ENCODE results near the gene EVX1. TPM values are rescaled to one million over a fixed set of nuclear protein-coding genes. Genes with fewer than 3 reads are reported as not detected.
A peak's percentile ranks its signal among the peaks of the same experiment; 100 is the strongest.

EVX1 gene
- total RNA-seq, 1 donor from 2014 or later, result not detected

DNA sequence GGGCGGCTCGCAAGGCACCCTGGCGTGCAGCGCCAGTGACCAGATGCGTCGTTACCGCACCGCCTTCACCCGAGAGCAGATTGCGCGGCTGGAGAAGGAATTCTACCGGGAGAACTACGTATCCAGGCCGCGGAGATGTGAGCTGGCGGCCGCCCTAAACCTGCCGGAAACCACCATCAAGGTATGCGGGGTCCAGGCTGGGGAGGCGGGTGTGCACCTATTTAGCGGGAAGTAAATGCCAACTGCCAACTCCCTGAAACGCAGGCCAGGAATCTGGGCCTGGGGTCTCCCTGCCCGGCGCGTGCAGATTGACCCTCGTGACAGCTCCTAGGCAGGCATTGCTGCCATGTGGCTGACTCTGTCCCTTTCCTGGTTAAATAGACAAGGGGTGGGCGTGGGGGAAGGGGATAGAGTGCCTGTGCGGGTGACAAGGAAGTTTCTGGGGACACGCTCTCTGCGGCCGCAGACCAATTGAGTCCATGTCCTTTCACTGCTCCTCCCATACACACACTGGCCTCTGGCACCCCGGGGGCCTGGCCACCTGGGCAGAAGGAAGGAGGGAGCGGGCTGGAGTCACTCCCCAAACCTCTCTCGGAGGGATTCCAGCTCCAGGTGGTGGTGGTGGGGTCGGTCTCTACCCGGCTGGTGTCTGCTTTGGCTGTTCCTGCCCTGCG is 2.7 kb downstream of the EVX1 start:
- no peak for ATAC-seq (ENCODE audit: poor library complexity)
- DNase-seq, result no peak
- intact Hi-C loops (cut with DNase I), result no loop called here

DNA sequence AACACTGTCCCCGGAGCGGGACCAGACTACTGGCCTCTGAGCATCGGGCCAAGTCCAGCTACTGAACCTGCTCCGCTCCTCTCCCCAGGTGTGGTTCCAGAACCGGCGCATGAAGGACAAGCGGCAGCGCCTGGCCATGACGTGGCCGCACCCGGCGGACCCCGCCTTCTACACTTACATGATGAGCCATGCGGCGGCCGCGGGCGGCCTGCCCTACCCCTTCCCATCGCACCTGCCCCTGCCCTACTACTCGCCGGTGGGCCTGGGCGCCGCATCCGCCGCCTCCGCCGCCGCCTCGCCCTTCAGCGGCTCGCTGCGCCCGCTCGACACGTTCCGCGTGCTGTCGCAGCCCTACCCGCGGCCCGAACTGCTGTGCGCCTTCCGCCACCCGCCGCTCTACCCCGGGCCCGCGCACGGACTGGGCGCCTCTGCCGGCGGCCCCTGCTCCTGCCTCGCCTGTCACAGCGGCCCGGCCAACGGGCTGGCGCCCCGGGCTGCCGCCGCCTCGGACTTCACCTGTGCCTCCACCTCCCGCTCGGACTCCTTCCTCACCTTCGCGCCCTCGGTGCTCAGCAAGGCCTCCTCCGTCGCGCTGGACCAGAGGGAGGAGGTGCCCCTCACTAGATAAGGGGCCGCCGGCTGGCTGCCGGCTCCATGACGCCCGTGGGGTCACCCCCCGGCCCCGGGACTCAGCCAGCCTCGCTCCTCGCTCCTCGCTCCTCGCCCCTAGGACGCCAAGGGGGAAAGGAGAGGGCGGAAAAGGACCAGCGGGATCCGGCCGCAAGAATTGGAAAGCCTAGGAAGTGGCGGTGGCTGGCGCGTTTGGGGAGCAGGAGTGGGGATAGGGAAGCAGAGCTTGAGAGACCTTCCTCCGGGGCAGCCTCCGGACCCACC is 3.4 kb downstream of the EVX1 start:
- DNase-seq (no peak), ATAC-seq (ENCODE audit: poor library complexity) (peak; percentile 27)
- intact Hi-C loops (cut with DNase I), result no loop called here

DNA sequence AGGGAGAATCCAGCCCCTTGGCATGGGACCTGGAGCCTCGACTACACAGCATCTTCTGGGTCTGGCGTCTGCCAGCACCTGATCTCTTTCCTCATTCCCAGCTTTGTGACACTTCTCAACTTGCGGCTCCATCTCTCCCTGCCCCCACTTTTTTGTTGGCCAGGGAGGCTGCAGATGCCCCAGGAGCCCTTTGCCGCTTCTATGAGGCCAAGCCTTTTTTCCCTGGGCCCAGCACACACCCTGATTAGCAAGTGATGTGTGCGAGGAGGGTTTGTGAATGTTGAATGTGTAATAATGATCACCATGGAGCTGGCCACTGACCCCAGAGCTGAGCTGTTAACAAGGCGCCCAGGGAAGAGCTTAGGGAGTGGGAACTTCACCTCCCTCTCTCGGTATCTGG is 4.4 kb downstream of the EVX1 start:
- intact Hi-C loops (cut with DNase I), result no loop called here
- ATAC-seq (ENCODE audit: poor library complexity), result no peak

DNA sequence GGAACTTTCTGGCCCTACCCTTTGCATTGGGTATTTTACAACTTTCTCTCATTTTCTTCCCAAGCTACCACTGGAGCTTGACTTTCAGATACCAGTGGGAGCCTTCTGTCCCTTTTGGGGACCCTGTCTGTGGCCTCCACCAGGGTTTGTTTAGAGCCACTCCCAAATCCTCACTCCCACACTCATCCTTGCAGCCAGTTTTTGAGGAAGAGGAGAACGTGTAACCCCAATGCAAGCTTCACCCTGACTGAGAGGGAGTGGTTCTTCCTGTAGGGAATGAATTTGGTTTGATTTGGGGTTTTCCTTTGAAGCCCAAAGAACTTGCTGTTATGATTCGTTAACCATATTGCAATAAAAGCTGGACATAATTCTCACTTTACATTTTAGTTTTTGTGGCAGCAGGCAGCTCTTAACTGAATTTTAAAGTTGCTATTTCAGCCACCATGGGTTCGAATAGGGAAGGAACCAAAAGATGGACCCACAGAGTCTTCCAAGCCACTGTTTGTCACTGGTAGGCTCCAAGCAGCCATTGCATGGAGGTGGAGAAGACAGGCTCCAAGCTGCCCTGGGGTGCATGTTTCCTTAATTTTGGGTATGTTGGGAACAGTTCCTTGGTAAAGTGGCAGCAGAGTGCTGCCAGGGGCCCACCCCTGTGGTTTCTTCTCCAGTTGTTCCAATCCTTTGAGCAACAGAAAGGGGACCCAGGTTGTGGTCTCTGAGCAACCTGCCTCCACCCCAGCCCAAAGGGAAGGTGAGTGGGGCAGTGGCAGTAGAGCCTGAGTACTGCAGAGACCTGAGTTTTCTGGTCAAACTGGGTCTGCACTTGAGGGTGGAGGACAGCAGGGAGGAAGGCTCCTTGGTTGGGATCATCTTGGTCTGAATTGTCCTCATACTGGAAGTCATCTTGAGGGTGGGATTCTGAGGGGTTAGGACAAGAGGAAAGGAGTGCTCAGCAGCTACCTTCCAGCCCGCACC is 5.1 kb downstream of the EVX1 start:
- ATAC-seq (ENCODE audit: poor library complexity) (no peak), DNase-seq (no peak)
- intact Hi-C loops (cut with DNase I), result no loop called here

More for the DNA sequence above, 4.4 kb downstream of the EVX1 start:
- no peak for DNase-seq

DNA sequence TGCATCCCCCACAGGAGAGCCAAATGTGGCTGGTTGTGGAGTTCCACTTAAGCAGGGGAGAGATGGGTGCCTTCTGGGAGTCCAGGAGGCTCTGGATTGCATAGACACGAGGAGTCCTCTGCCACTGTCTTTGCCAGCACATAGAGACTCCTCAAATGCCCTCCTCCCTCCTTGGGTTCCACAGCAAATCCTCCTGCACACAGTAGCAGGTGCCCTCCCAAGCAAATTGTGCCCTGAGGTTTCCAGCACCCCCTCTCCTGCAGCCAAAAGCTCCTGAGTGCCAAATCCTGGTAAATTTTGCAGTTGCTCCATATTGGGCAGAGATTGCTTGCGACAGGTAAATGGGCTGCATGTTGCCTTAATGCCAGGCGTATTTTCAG is 5.8 kb downstream of the EVX1 start:
- DNase-seq, result no peak
- intact Hi-C loops (cut with DNase I), result no loop called here

DNA sequence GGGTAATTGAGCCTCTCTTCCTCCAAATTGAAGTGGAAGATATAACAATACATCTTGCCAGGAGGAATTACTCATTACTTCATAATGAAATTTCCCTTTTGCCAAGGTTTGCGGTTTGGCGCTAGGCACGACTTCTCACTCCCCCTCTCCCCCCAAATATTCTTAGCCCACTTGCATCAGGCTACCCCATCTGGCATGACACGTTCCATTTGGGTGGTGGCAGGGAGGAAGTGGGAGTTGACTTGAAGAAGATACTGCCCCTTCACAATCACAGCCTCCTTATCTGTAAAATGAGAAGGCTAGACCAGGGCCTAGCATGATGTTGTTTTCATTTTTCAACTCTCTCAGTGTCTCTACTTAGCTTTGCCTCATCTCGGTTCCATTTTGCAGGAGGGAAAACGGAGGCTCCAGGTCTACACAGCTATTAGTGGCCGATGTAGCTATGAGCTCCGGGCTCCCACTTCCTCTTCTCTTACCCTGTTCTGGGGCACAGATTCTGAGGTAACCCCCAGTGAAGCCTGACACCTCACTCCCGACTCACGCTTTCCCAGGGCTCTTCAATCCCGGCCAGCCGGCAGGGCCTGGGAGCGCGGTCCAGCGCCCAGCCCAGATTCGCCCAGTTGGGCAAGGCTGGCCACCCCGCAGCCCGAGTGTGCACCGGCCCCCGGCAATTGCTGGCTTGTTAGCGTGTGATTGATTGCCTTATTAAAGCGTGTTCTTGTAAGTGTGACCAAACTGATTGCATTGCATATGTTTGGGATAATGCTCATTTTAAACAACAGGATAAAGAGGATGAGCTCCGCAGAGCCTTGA is 6.5 kb downstream of the EVX1 start:
- ATAC-seq (ENCODE audit: poor library complexity) (no peak), DNase-seq (no peak)
- intact Hi-C loops (cut with DNase I), result no loop called here

More for the DNA sequence above, 5.8 kb downstream of the EVX1 start:
- ATAC-seq (ENCODE audit: poor library complexity), result no peak

DNA sequence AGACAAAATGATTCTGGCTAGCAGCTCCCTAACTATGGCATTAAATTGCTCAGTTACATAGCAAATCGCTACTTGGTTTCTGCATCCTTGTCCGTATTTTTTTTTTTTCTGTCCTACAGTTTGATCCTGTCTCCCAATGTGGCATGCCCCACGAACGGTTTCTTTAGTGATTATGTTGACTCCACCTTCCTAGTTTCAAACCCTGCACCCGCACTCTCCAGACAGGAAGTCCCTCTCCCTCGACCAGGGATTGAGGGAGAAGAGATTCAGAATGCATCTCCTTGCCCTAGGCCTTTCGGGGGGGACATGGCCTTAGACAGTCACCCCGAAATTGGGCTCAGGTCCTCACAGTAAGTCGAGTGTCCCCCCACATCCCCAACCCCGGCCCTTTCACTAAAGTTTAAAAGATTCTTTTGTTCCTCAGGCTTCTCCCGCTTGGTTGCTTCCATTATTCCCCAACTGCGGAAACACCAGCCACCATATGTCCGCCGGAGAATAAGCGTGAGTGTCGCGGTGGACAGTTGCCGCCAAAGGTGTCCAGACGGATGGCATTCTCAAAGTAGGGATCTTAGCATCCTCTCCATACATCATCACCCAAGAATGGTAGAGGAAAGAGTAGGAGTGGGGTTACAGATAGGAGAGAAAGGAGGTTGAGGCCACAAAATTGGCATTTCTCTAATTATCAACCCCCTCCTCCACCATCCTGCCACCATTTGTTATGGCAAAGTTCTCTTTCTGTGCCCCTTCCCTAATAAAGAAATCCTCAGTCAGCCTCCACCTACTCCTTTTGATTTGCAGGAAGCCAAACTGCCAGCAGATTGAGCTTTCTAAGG is 7.3 kb downstream of the EVX1 start:
- no peak for ATAC-seq (ENCODE audit: poor library complexity)
- DNase-seq, result no peak
- intact Hi-C loops (cut with DNase I), result no loop called here

DNA sequence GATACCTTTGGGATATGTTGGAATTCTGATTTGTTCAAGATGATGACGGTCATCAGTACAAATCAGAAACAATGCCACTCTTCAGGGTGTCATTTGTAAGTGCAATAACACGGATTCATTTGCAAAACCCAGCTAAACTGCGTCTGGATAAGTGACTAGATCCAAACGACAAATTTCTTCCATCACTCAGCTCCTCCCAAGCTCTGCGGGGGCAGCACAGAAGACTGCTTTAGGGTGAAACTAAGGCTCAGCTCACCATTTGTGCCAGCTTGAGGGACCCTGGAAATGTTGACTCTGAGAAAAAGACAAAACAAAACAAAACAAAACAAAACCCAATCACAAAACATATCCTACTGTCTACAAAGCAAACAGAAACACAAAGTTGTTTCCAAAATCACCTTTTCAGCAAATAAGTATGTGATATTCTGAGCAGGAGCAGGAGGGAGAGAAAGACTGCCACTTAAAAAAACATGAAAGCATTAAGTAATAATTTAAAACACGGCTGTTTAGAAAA is 8.0 kb downstream of the EVX1 start:
- intact Hi-C loops (cut with DNase I), result no loop called here
- no peak for DNase-seq
- no peak for ATAC-seq (ENCODE audit: poor library complexity)

DNA sequence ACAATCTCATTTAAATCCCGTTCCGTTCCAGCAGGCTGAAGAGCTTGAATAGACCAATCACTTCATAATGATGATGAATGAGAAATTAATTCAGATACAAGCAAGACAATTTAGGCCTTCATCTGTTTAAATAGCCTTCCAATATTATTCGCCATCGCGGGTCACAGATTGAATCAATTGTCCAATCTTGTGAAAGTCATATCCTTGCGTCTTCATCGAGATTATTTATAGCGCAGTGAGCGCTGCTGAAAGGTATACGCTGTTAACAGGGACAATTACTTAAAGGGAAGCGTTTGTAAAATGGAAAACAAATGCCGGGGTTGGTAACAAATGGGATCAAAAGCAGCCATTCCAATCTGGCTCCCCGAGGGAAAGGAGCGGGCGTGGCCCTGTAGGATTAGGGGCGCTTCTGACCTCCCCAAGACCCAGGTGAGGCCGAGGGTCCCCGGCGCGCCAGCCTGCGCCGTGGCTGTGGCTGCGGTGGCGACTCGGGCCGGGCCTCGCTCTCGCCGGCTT is 8.6 kb downstream of the EVX1 start:
- intact Hi-C loops (cut with DNase I), result no loop called here
- ATAC-seq (ENCODE audit: poor library complexity) (no peak), DNase-seq (no peak)

DNA sequence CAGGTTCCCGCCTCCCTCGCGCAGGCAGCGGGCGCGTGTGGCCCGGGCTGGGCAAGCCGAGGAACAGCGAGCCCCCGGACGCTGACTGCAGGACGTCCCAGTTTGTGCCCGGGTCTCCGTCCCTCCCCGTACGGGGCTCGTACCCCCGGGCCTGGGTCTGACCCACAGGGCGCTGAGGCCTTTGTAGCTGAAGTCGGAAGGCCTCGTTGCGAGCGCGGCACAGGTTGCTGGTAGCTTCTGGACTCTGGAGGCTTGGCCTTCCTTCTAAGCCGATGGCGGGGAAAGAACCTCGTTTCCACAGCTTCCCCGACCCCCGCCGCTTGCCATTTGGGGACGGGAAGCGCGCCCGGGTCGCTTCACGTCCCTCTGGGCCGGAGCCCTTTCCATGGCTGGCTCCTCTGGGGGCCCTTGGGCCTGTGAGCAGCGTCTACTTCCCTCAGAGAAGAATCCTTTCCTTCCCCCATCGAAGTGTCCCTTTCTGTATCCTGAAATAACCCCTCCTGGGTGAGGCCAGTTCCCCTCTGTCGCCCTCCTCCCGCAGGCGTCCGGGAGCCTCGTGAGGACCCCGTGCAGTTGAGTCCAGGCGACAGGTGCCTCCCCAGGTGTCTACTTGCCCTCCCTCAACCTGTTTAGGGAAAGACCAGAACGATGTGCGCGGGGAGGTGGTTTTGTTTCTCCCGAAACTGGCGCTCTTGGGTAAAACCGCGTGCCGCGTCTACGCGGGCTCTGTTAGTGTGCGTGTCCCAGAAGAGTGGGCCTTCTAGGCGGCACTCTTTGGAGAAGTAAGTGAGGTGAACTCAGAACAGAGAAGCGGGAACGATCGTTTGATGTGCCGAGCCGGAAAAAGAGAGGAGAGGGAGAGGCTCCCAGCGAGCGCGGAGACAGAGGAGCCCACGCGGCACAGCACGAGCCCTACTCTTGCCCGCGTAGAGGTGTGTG is 9.3 kb downstream of the EVX1 start:
- no peak for ATAC-seq (ENCODE audit: poor library complexity)
- intact Hi-C loops (cut with DNase I), result no loop called here
- DNase-seq, result no peak

DNA sequence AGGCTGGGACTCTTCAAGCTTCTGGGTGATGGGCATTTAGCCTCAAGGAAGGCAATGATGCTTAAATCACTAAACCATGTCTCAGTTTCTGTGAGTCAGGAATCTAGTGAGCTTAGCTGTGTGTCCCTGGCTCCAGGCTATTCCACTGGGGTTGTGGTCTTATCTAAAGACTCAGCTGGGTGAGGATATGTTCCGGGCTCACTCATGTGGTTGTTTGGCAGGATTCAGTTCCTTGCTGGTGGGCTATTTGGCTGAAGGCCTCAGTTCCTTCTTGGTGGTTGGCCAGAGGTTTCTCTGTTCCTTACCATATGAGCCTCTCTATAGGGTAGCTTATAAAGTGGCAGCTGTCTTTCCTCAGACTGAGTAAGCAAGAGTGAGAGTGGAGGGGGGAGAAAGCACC is 12.0 kb downstream of the EVX1 start:
- DNase-seq (no peak), ATAC-seq (ENCODE audit: poor library complexity) (no peak)
- intact Hi-C loops (cut with DNase I), result no loop called here

DNA sequence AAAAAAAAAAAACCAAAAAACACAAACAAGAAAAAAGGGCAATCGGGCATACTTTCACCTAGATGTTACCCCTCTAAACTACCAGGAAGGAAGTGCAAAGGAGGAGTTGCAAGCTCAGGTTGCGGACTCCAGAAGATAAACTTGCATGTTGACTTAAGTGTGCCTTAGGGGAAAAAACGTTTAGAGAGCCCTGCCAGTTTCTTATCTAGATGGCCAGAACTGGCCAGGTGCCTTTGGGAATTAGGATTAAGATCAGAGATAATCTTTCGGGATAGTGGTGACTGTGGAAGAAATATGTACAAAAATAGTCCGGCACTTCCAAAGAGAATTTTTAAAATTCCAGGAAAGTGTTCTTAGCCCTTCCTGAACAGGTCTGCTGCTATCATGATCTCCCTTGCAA is 17.6 kb downstream of the EVX1 start:
- intact Hi-C loops (cut with DNase I), result no loop called here
- no peak for ATAC-seq (ENCODE audit: poor library complexity)
- DNase-seq, result no peak

DNA sequence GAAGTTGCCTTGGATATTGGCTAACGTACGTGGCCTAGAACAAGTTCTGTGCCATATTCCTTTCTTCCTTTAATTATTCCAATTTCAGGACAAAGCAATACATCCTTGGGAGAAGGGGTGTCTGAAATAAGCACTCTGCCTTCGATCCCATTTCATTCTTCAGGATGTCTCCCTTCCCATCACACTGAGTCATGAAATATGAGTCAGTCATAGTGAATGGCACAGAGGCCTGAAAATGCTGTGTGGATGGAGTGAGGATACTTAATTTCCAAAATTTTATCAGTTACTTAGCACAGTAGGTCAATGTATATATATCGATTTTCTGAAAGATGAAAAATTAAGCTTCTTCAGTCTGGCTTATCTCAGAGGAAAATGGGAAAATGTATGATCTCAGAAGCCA is 19.5 kb downstream of the EVX1 start:
- ATAC-seq (ENCODE audit: poor library complexity), result no peak
- intact Hi-C loops (cut with DNase I), result no loop called here
- no peak for DNase-seq

DNA sequence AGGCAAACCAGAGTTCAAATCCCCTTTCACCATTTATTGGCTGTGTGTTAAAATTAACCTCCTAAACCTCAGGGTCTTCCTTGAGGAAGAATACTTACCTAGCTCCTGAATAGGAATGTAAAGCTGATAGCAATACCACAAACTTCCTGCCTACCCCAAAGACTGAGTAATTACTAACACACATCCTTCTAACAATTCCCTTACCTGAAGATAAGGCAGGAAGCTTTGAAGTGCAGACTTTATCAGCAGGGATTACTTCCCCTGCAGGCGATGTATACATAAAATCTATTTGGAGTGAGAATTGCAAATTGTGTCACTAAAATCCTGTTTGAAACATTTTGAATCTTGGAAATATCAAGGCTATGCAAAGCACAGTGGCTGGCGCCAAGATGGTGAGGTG is 21.2 kb downstream of the EVX1 start:
- intact Hi-C loops (cut with DNase I), result no loop called here
- DNase-seq, result no peak

DNA sequence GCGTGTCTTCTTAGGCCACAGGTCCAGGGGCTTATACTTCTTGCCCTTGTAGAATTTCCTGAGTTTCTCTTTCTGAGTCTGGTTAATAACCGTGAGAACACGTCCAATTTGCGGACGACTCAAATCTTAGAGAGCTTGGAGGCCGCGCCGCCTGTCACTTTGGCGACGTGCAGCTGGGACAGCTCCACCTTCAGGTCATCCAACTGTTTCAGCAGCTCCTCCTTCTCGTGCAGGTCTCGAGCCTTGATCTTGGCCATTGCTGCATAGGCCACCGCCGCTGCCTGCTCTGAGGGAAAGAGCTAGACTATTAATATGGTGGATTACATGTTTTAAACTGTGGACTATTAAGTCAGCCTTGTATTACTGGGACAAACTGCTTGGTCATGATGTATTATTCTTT is 26.9 kb downstream of the EVX1 start:
- ATAC-seq (ENCODE audit: poor library complexity) (no peak), DNase-seq (no peak)
- intact Hi-C loops (cut with DNase I), result no loop called here

More for the DNA sequence above, 21.2 kb downstream of the EVX1 start:
- no peak for ATAC-seq (ENCODE audit: poor library complexity)

DNA sequence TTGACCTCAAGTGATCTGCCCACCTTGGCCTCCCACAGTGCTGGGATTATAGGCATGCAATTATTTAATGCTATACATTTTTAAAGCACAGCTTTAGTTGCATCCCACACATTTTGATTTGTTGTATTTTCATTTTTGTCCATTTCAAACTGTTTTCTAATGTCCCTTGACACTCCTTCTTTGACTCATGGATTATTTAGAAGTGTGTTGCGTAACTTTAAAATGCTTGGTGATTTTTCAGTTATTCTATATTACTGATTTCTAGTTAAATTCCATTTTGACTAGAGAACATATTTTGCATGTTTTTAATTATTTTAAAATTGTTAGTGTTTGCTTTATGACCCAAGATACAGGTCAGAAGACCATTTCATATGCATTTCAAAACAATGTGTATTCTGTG is 28.8 kb downstream of the EVX1 start:
- no peak for DNase-seq
- no peak for ATAC-seq (ENCODE audit: poor library complexity)
- intact Hi-C loops (cut with DNase I), result no loop called here
